ENCODE results near the gene ABLIM2. TPM values are rescaled to one million over a fixed set of nuclear protein-coding genes. Genes with fewer than 3 reads are reported as not detected.

ABLIM2 gene
- total and polyA plus RNA-seq, 2 of the 13 experiments (the other 11 are each of a cell fraction or from before 2014, with no cell fraction given) = 0.20 to 0.37 TPM

DNA sequence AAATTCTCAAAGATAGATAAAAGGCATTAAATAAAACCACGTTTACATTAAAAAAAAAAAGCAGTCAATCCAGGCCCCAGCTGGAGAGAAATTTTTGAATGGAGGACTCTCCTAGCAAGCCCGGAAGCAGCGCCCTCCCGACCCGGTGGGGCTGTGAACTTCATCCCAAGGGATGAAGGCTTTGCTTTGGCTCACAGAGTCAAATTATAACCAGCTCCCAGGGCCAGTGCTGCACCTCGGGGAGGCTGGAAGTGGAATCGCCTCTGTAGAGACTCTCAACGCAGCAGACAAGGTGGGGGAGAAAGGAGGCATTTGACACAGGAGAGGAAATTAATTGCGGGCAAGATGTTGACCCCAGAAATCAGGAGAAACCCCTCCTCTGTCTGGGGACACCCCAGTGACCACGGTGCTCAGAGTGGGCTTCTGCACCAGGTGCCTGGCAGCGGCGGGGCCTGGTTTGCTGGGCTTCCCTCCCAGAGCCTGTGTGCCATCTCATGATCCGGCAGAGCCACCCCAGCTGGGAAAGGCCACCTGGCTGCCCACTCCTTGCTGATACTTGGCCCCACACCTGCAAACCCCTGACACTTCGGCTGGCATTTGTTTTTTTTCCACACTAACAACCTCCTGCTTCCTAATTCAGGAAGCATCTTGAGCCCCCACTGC is 71.7 kb downstream of the ABLIM2 start (continued):
- TF ChIP-seq, protein P1, sequence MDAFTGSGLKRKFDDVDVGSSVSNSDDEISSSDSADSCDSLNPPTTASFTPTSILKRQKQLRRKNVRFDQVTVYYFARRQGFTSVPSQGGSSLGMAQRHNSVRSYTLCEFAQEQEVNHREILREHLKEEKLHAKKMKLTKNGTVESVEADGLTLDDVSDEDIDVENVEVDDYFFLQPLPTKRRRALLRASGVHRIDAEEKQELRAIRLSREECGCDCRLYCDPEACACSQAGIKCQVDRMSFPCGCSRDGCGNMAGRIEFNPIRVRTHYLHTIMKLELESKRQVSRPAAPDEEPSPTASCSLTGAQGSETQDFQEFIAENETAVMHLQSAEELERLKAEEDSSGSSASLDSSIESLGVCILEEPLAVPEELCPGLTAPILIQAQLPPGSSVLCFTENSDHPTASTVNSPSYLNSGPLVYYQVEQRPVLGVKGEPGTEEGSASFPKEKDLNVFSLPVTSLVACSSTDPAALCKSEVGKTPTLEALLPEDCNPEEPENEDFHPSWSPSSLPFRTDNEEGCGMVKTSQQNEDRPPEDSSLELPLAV (CRISPR knock-in tag; conservative IDR thresholded peaks at IDR 0.05; ENCODE audit: low read depth) = no peak
- TF ChIP-seq, protein P2, sequence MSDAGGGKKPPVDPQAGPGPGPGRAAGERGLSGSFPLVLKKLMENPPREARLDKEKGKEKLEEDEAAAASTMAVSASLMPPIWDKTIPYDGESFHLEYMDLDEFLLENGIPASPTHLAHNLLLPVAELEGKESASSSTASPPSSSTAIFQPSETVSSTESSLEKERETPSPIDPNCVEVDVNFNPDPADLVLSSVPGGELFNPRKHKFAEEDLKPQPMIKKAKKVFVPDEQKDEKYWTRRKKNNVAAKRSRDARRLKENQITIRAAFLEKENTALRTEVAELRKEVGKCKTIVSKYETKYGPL (CRISPR knock-in tag; IDR thresholded peaks at IDR 0.05) = no peak

DNA sequence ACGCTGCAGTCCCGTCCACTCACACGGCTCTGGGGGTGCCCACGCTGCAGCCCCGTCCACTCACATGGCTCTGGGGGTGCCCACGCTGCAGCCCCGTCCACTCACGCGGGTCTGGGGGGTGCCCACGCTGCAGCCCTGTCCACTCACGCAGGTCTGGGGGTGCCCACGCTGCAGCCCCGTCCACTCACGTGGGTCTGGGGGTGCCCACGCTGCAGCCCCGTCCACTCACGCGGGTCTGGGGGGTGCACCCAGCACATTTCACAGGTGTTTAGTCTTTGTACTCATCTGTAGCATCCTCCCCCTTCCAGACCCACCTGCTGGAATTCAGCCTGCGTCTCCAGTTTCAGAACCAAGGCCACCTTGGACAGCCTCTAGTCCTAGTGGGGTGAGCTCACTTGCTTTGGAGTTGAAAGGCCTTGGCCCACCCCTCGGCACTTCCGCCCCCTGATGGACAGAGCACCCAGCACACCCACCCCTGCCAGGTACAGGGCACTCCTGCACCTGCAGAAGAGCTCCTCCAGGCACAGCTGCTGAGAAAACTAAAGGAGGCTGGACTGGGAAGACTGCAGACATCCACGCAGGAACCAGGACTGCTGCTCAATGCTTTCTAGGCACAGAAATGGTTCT is 73.0 kb downstream of the ABLIM2 start:
- peaks cover 9 to 43% of the 10 kb centered on the region in 2 experiments for H3K27me3 ChIP-seq (ENCODE audit: control insufficient read depth in 1 of 2, insufficient read depth in 2 of 2, low read length in 2 of 2)
- no peak overlapping the region for H3K27ac ChIP-seq (ENCODE audit: extremely low read length, insufficient read depth, low read length)
- H3K4me2 ChIP-seq (ENCODE audit: low read depth, low read length) = no peak overlapping the region
- H3K79me2 ChIP-seq (ENCODE audit: insufficient read depth, low read length) = no peaks in the 10 kb centered on the region
- in situ Hi-C loops (cut with HindIII; ENCODE audit: extremely low pct_ligation_motif_present, low pct_unique_long_range_greater_than_20kb) (no loop called here), intact Hi-C loops (cut with micrococcal nuclease; ENCODE audit: unreplicated experiment) (no loop called here)
- no peak for FAIRE-seq
- POLR2A ChIA-PET = no interaction called here
- peak; percentile 68 for ATAC-seq
- no peaks in the 10 kb centered on the region for H3K36me3 ChIP-seq (replicated peaks in 1 of 2; ENCODE audit: control insufficient read depth in 1 of 2, insufficient read depth in 2 of 2, low read length in 2 of 2)
- no TSS peak for BruUV-seq (replicated peaks)
- peak; percentile 37 for TF ChIP-seq STAG1 (CRISPR knock-in tag; IDR thresholded peaks at IDR 0.05)
- TF ChIP-seq, protein P3, sequence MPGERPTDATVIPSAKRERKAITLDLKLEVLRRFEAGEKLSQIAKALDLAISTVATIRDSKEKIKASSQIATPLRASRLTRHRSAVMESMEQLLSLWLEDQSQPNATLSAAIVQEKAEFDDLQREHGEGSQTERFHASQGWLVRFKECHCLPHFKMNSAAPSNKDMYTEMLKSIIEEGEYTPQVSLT (CRISPR knock-in tag; IDR thresholded peaks at IDR 0.05; ENCODE audit: borderline replicate concordance, low read depth) = no peak
- TF ChIP-seq, protein P4, sequence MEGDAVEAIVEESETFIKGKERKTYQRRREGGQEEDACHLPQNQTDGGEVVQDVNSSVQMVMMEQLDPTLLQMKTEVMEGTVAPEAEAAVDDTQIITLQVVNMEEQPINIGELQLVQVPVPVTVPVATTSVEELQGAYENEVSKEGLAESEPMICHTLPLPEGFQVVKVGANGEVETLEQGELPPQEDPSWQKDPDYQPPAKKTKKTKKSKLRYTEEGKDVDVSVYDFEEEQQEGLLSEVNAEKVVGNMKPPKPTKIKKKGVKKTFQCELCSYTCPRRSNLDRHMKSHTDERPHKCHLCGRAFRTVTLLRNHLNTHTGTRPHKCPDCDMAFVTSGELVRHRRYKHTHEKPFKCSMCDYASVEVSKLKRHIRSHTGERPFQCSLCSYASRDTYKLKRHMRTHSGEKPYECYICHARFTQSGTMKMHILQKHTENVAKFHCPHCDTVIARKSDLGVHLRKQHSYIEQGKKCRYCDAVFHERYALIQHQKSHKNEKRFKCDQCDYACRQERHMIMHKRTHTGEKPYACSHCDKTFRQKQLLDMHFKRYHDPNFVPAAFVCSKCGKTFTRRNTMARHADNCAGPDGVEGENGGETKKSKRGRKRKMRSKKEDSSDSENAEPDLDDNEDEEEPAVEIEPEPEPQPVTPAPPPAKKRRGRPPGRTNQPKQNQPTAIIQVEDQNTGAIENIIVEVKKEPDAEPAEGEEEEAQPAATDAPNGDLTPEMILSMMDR (CRISPR knock-in tag; IDR thresholded peaks at IDR 0.05) = peak; percentile 61
- H2AFZ ChIP-seq (ENCODE audit: low read length) = no peak overlapping the region
- no peaks in the 10 kb centered on the region for H4K20me1 ChIP-seq (ENCODE audit: insufficient read depth, low read length)
- peak; percentile 24 for DNase-seq (ENCODE audit: low spot score)
- 18% methylated on average over 4 of the region's 22 CpGs for WGBS (ENCODE audit: low lambda C conversion rate)
- no peaks in the 10 kb centered on the region for H3K4me1 ChIP-seq (ENCODE audit: insufficient read depth, low read length)
- H3K9me3 ChIP-seq (ENCODE audit: low read length) = no peaks in the 10 kb centered on the region
- H3K4me3 ChIP-seq (replicated peaks in 1 of 3; ENCODE audit: insufficient read depth in 1 of 3, low read depth in 2 of 3, low read length in 3 of 3) = no peak overlapping the region
- CTCF ChIA-PET (ENCODE audit: low intra/inter-chr PET ratio, low total read pairs) = no interaction called here
- H3K9ac ChIP-seq (ENCODE audit: insufficient read depth, low read depth, low read length) = no peak overlapping the region

All from HepG2 (cell line).